Fibroblast of mammary gland (primary cell): ENCODE data around the gene LRP1B.
A peak's percentile ranks its signal among the peaks of the same experiment; 100 is the strongest.

ENCODE experiments used
- DNase-seq: peaks from one replicate; pipeline ENCODE4 v3.0.0-alpha.2; 2010; ENCODE audit warnings: low read depth
- H3K4me3 ChIP-seq: 2 replicates; pipeline ENCODE4 v1.5.1; 2011; ENCODE audit warnings: low read depth, mild to moderate bottlenecking, low read length, moderate library complexity; ENCODE audit not compliant: control insufficient read depth
- CTCF ChIP-seq: conservative IDR thresholded peaks from 2 replicates; pipeline ENCODE4 v1.5.1; 2011; ENCODE audit warnings: low read depth, low read length, inconsistent platforms; ENCODE audit not compliant: control insufficient read depth, insufficient read depth

The LRP1B gene

GRCh38 chr2:140835079-140835478 lies 1295.7 kb downstream of the LRP1B start:
- TF ChIP-seq CTCF: no peak
- no peak for DNase-seq
- no peak overlapping the region for H3K4me3 ChIP-seq

- DNase-seq: no peak
- no peak overlapping the region for H3K4me3 ChIP-seq
- no peak for TF ChIP-seq CTCF
Measured at GRCh38 chr2:140814141-140814540, 1316.7 kb downstream of the LRP1B start.

- H3K4me3 ChIP-seq: no peak overlapping the region
- no peak for TF ChIP-seq CTCF
- no peak for DNase-seq
Measured at GRCh38 chr2:140808820-140809219, 1322.0 kb downstream of the LRP1B start.

- TF ChIP-seq CTCF: no peak
- no peak for DNase-seq
- H3K4me3 ChIP-seq: no peak overlapping the region
Measured at GRCh38 chr2:140808211-140808610, 1322.6 kb downstream of the LRP1B start.

- DNase-seq: peak; percentile 28
- no peak for TF ChIP-seq CTCF
- H3K4me3 ChIP-seq: no peak overlapping the region
Measured at GRCh38 chr2:140804700-140805260, 1326.0 kb downstream of the LRP1B start.

- DNase-seq: no peak
- H3K4me3 ChIP-seq: no peak overlapping the region
- TF ChIP-seq CTCF: no peak
Measured at GRCh38 chr2:140801311-140801710, 1329.5 kb downstream of the LRP1B start.

GRCh38 chr2:140797718-140798117 lies 1333.1 kb downstream of the LRP1B start:
- TF ChIP-seq CTCF: no peak
- H3K4me3 ChIP-seq: no peak overlapping the region
- no peak for DNase-seq
